D721Med (cell line): ENCODE data around the gene AHCYL2.

Experiments used
- DNase-seq: peaks from one replicate; pipeline ENCODE4 v3.0.0; 2011; ENCODE audit warnings: low spot score; ENCODE audit not compliant: insufficient read length
- FAIRE-seq: peaks from 2 replicates; lab custom pipeline; 2011; peaks lifted over from hg19 to GRCh38; lab: Jason Lieb, UNC
- TF ChIP-seq, protein P1 (sequence below): IDR thresholded peaks from 2 replicates; pipeline ENCODE4 v1.5.1; 2012; ENCODE audit warnings: mild to moderate bottlenecking, control low read depth; ENCODE audit not compliant: insufficient read depth; ENCODE audit errors: missing control alignments

The AHCYL2 gene

DNA sequence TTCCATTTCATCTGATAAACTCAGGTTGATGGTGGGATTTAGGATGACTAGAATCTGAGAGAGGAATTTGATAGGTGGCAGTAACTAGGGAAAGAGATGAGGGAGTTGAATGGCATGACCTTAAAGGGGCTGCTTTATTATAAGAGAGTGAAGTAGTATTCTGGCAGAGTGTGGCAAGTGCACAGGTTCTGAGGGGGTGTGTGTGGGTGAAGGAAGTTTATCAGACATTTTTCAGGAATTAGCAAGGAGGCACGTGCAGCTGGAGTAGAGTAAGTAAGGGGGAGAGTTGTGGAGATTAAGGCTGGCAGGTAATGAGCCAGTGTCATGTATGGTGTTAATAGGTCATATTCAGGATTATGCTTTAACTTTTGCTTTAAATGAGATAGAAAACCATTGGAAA lies 40.5 kb downstream of the AHCYL2 start:
- TF ChIP-seq, protein P1, sequence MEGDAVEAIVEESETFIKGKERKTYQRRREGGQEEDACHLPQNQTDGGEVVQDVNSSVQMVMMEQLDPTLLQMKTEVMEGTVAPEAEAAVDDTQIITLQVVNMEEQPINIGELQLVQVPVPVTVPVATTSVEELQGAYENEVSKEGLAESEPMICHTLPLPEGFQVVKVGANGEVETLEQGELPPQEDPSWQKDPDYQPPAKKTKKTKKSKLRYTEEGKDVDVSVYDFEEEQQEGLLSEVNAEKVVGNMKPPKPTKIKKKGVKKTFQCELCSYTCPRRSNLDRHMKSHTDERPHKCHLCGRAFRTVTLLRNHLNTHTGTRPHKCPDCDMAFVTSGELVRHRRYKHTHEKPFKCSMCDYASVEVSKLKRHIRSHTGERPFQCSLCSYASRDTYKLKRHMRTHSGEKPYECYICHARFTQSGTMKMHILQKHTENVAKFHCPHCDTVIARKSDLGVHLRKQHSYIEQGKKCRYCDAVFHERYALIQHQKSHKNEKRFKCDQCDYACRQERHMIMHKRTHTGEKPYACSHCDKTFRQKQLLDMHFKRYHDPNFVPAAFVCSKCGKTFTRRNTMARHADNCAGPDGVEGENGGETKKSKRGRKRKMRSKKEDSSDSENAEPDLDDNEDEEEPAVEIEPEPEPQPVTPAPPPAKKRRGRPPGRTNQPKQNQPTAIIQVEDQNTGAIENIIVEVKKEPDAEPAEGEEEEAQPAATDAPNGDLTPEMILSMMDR: no peak
- DNase-seq: no peak
- no peak for FAIRE-seq

DNA sequence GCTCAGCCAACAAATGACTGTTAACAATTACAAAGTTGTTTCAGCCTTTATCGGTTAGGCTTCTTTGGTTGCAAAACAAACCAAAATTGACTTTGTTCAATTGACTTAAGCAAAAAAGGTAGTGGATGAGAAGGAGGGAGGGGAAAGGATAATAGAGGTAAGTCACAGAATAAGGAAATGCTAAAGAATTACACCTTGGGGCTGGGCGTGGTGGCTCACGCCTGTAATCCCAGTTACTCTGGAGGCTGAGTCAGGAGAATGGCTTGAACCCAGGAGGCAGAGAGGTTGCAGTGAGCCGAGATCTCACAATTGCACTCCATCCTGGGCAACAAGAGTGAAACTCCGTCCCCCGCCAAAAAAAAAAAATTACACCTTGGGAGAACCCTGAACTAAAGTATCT lies 41.4 kb downstream of the AHCYL2 start:
- DNase-seq (no peak), FAIRE-seq (no peak)
- TF ChIP-seq, protein P1: no peak

DNA sequence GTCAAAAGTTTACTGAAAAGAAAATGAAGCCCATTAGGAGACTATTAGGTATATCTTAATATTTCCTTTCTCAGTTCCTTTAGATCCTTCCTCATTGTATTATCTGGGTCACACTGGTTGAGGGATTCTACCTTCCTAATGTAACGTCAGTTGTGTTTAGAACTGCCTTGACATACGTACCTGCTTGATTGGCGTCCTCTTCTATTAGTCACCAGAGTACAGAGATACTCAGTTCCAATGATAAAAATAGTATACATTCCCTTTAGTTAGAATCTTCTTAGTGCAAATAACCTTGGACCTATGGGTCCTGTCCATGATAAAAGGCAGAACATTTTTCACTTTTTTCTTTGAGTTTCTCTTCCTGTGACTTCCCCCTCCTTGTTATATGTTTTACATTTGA lies 45.2 kb downstream of the AHCYL2 start:
- TF ChIP-seq, protein P1: no peak
- FAIRE-seq (peak; percentile 61), DNase-seq (no peak)

DNA sequence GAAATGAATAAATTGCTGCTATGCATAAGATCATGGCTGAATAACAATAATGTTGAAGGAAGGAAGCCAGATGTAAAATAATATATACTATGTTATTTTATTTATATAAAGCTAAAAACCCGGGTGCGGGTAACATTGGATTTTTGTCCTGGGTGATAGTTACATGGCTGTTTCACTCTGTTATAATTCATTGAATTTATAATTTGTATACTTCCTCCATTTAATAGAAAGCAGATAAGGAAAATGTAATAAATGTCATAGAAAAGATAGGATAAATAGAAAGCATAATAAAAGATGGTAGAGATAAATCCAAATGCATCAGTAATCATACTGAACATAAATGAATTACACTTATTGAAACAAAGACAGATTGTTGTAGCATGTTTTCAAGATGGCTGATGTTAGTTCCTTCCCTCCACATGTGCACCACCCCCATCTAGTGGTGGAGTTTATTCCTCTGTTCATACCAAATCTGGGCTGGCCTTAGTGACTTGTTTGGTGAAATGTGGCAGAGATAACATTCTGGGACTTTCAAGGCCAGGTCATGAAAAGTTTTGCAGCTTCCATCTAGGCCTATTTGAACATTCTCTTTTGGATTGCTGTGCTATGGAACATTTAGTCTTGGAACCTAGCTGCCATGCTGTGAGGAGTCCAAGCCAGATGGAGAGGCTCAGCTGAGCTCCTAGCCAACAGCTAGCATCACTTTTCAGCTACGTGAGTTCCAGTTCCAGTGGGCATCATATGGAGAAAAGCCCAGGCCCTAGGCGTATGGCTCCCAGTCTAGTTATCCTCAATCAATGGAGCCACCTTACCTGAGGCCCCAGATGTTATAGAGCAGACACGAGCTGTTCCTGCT lies 46.9 kb downstream of the AHCYL2 start:
- FAIRE-seq (peak; percentile 89), DNase-seq (no peak)
- TF ChIP-seq, protein P1: peak; percentile 66

DNA sequence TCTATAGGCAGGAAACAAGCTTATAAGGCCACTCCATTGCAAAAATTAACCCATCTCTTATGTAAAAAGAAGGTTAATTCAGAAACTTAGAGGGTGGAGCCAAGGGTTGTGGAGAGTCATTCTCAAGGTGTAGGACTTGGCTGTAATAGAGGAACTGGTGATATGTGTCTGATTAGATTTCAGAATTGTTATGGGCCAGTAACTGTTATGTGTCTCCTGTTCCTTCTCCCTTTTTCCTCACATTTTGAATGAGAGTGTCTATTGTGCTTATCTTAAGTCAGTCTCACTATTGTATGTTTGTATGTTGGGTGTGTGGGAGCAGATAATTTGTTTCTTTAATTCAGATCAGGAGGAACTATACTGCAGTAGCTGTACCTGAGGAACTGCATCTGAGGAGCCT lies 49.1 kb downstream of the AHCYL2 start:
- FAIRE-seq: no peak
- DNase-seq: no peak
- TF ChIP-seq, protein P1: no peak

DNA sequence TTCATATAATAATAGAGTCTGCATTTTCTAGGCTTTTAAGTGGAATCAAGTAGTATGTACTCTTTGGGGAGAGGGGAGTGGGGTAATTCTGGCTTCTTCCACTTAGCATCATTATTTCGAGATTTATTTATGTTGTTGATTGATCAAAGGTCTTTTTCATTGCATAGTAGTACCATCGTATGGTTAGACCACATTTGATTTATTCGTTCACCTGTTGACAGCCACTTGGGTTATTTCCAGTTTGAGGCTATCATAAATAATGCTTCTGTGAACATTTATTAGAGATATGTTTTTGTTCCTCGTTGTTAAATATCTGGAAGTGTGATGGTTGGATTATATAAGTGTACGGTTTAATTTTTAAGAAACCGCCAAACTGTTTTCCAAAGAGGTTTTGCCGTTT lies 52.8 kb downstream of the AHCYL2 start:
- TF ChIP-seq, protein P1: no peak
- FAIRE-seq (no peak), DNase-seq (no peak)

DNA sequence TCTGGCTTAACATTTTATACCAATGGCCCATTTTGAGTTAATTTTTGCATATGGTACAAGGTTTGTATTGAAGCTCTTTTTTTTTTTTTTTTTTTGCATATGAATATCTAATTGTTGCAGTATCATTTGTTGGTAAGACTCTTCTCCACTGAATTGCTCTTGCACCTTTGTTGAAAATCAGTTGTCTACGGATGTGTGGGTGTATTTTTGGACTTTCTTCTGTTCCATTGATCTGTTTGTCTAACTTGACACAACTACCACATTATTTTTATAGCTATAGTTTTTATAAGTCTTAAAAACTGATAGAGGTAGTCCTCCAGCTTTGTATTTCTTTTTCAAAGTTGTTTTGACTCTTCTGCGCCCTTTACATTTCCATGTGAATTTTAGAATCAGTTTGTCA lies 53.9 kb downstream of the AHCYL2 start:
- FAIRE-seq (no peak), DNase-seq (no peak)
- TF ChIP-seq, protein P1: no peak
